GM12801 (cell line): ENCODE measurements around the gene KCNJ6.

Source experiments
- TF ChIP-seq, protein P1 (sequence below): IDR thresholded peaks from one replicate; pipeline ENCODE4 v1.5.1; 2011; ENCODE audit warnings: control low read depth; ENCODE audit not compliant: insufficient read length; ENCODE audit errors: extremely low read depth

The KCNJ6 gene

DNA sequence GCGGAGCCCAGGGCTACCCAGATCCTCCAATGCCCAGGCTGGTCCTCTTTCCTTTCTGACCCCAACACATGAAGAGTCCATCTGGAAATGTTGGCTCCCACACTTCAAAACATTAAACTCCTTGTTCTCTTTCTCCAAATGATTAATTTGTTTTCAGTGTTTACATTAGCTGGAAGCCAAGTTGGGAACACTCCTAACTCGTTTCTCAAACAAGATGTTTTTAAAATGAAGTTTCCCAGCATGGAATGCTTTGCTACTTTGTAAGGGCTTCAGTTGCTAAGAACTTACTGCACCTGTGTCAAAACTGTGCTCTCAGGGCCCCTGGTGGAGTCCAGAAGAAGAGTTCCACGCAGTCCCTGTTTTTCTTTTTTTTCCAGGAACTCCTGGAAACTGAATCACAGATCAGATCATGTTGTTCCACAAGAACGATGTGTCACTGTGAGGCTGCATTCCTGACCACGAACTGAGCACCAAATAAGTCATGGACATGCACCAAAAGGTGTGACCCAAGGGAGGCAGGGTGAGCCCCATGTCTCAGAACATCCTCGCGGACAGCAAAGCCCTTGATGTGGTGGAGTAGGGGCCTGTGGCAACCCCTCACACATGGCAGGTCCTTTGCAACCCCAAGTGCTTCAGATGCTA, 257.3 kb downstream of the KCNJ6 start:
- TF ChIP-seq, protein P1, sequence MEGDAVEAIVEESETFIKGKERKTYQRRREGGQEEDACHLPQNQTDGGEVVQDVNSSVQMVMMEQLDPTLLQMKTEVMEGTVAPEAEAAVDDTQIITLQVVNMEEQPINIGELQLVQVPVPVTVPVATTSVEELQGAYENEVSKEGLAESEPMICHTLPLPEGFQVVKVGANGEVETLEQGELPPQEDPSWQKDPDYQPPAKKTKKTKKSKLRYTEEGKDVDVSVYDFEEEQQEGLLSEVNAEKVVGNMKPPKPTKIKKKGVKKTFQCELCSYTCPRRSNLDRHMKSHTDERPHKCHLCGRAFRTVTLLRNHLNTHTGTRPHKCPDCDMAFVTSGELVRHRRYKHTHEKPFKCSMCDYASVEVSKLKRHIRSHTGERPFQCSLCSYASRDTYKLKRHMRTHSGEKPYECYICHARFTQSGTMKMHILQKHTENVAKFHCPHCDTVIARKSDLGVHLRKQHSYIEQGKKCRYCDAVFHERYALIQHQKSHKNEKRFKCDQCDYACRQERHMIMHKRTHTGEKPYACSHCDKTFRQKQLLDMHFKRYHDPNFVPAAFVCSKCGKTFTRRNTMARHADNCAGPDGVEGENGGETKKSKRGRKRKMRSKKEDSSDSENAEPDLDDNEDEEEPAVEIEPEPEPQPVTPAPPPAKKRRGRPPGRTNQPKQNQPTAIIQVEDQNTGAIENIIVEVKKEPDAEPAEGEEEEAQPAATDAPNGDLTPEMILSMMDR = no peak

DNA sequence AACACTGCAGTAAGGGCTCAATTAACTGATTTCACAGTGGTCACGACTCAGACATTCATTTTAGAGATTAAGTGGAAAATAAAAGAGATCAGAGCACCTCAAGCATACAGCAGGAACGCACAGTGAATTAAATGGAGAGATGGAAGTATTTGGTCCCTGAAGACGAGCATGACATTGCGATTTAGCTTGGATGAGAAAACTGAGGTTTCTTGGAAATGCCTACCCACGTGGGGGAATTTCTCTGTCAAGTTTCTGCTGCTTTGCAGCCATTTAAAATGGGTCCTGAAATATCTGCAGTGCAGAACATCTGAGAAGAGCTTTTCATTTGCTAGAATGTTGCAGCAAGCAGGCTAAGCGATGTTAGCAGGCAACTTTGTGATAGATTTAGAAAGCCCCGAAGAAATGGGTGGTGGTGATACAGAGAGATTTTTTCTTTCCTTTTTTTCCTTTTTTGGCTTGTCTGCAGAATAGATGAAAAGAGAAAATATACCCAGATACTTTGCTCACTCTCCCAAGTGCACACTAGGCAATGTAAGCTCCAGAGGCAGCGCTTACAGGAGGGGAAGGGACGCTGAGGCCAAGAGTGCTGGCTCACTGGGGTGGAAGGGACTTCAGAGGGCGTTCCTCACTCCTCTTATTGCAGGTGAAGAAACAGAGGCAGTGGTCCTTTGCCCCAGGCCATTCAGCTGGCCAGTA, 258.0 kb downstream of the KCNJ6 start:
- TF ChIP-seq, protein P1 = no peak

DNA sequence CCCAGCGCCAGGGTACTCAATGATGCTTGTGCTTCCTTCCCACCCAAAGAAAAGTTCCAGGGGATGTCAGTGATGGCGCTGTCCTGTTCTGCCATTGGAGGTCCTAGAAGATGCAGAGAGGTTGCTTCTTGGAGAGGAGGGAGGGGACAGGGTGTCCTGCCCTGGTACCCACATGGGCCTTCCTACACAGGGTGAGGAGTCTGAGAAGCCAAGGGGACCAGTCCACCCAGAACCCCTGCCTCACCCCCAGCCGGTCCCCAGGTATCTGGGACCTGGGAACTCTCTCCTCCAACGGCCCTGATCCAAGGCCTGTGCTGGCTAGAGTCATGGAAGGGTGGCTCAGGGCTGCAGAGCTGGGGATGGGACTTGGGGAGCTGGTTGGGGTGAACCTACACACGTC, 259.4 kb downstream of the KCNJ6 start:
- TF ChIP-seq, protein P1 = no peak

DNA sequence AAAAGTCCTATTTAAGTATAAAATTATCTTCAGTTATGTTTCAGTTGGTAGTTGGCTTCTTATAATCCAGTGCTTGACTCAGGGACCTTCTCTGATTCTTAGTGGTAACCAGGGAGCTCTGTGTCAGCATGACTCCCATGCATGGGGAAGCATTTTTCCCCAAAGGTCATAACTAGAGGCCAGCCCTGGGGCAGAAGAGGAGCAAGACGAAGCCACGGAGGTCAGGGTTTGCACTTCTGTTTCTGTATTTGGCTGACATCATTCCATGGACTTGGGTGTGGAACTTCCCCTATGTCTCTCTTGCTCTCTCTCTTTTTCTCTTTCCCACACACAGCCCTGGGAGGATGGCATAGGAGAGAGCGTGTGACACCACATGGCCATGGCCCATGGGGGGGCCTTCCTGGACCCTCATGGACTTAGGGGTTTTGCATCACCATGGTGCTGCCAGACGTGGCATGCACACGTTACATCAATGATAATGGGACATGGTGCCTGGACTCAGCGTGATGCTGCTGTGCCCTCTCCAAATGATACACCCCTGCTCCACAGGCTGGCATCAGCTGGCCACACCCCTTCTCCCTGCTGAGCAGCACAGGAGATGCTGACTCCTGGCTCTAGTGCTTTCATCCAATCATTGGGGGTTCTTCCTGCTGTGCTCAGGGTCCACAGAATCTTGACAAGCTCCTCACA, 260.5 kb downstream of the KCNJ6 start:
- TF ChIP-seq, protein P1 = no peak

DNA sequence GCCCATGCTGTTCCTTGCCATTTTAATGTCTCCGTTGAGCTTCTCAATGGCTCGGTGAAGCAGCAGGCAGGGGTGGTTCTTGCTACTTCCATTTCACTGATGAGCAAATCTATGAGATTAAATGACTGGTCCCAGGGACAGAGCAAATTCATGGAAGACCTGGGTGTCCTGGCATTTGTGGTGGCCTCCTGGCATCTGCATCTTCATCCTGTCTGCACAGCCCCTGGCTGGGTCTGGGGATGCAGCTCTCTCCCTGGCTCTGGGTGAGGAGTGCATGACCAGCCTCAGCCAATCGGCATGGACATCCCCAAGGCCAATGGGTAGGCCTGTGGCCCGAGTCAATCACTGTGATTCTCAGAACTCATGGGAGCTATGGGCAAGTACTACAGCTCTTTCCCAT, 261.7 kb downstream of the KCNJ6 start:
- TF ChIP-seq, protein P1 = no peak

DNA sequence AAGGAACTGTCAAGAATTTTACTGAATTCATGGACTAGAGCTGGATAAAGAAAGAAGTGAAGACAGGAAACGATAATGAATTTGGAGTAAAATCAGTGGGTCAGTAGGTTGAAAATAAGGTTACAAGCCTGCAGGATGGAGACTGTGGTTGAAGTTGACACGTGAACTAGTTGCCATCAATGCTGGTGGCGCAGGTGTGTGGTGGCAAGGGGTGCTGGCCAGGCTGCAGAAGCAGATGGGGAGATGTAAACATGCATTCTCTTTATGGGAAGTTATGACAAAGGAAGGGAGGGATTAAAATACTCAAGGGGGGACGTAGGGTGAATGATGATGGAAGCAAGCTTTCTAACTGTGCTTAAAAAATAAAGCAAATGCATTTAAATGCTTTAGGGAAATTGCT, 263.1 kb downstream of the KCNJ6 start:
- TF ChIP-seq, protein P1 = no peak

DNA sequence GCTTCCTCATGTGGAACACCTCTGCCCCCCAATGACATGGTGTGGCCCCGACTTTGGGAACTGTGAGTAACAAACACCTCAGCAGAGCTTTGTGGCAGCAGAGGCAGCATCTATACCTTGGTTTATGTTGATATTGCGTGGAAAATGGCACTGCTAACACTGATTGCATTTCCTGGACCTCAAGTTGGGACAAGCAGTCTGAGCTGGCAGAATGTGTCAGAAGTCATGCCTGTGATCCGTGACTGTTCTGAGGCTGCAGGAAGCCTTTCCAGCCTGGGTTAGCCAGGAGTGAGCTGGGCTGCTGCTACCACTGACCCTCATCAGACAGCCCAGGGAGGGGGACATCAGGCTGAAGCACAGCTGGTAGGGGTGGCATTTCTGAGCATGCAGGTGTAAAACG, 268.5 kb downstream of the KCNJ6 start:
- TF ChIP-seq, protein P1 = no peak
